Mesothelial cell of epicardium (in vitro differentiated cells): Measurements from ENCODE around the gene FH. TPM values are rescaled to one million over a fixed set of nuclear protein-coding genes. Genes with fewer than 3 reads are reported as not detected.

Experiments
- DNase-seq, 2 experiments: peaks; one replicate each; pipeline ENCODE4 v3.0.0; 2021; ENCODE audit warnings: low spot score in 2 of 2; ENCODE audit not compliant: unreplicated experiment in 2 of 2
- H3K27ac Mint-ChIP-seq: 2 replicates; pipeline ENCODE4 v1.8.0; 2021; ENCODE audit warnings: mixed read lengths
- H3K27me3 Mint-ChIP-seq: 2 replicates; pipeline ENCODE4 v1.8.0; 2021; ENCODE audit warnings: low read depth, mixed read lengths
- H3K36me3 Mint-ChIP-seq: 2 replicates; pipeline ENCODE4 v1.8.0; 2021; ENCODE audit warnings: mixed read lengths
- H3K4me1 Mint-ChIP-seq: 2 replicates; pipeline ENCODE4 v1.8.0; 2021; ENCODE audit warnings: mixed read lengths
- H3K4me3 Mint-ChIP-seq: 2 replicates; pipeline ENCODE4 v1.8.0; 2021; ENCODE audit warnings: mild to moderate bottlenecking, moderate library complexity, mixed read lengths
- H3K9me3 Mint-ChIP-seq: 2 replicates; pipeline ENCODE4 v1.8.0; 2021; ENCODE audit warnings: mixed read lengths
- CTCF ChIP-seq: fragments of 200-600 bp; sonication (generic); IDR thresholded peaks from one replicate; pipeline ENCODE4 v1.5.0; 2021; ENCODE audit warnings: antibody characterized with exemption; ENCODE audit not compliant: unreplicated experiment
- total RNA-seq: library from RNA; stranded (reverse); gene quantifications from 3 replicates; pipeline ENCODE4 v1.2.1, GENCODE V29; 2021

Gene FH
- total RNA-seq, 1 donor from 2014 or later = 51.5 TPM

- no peaks in the 10 kb centered on the region for H3K36me3 Mint-ChIP-seq
- H3K9me3 Mint-ChIP-seq = peaks cover 2% of the 10 kb centered on the region
- peaks cover 7% of the 10 kb centered on the region for H3K27me3 Mint-ChIP-seq
- TF ChIP-seq CTCF = no peak
- H3K27ac Mint-ChIP-seq = peak within 1 kb of the TSS; percentile 92
- H3K4me3 Mint-ChIP-seq = peak within 1 kb of the TSS; percentile 83
- no peak for DNase-seq
- peaks cover 9% of the 10 kb centered on the region for H3K4me1 Mint-ChIP-seq
Observed at GRCh38 chr1:241532162-241532531, 12.6 kb upstream of the FH start, which contains the start of gene KMO. Gene KMO (plus strand): TSS chr1:241532378. CDS start chr1:241532445, 67 bp downstream.

GRCh38 chr1:241531195-241532161 is 11.9 kb upstream of the FH start:
- Mint-ChIP-seq H3K27me3 (peaks cover 9% of the 10 kb centered on the region), H3K4me1 (peaks cover 9% of the 10 kb centered on the region), H3K9me3 (no peaks in the 10 kb centered on the region), H3K27ac (peak overlapping the region; percentile 92), H3K36me3 (no peaks in the 10 kb centered on the region), H3K4me3 (peak overlapping the region; percentile 83)
- no peak for DNase-seq
- peak; percentile 61 for TF ChIP-seq CTCF

GRCh38 chr1:241527146-241527545 is 7.6 kb upstream of the FH start:
- no peak overlapping the region for H3K4me3 Mint-ChIP-seq
- TF ChIP-seq CTCF = no peak
- peaks cover 8% of the 10 kb centered on the region for H3K4me1 Mint-ChIP-seq
- H3K27ac Mint-ChIP-seq = no peak overlapping the region
- DNase-seq = no peak
- H3K36me3 Mint-ChIP-seq = no peaks in the 10 kb centered on the region
- H3K9me3 Mint-ChIP-seq = no peaks in the 10 kb centered on the region
- H3K27me3 Mint-ChIP-seq = peaks cover 41% of the 10 kb centered on the region

GRCh38 chr1:241525026-241525425 is 5.5 kb upstream of the FH start:
- Mint-ChIP-seq H3K9me3 (no peaks in the 10 kb centered on the region), H3K27me3 (peaks cover 46% of the 10 kb centered on the region), H3K36me3 (no peaks in the 10 kb centered on the region), H3K4me1 (no peaks in the 10 kb centered on the region), H3K4me3 (no peak overlapping the region), H3K27ac (no peak overlapping the region)
- TF ChIP-seq CTCF = no peak
- no peak for DNase-seq

GRCh38 chr1:241521718-241522117 is 2.2 kb upstream of the FH start:
- no peak for TF ChIP-seq CTCF
- H3K36me3 Mint-ChIP-seq = peaks cover 3% of the 10 kb centered on the region
- H3K27ac Mint-ChIP-seq = no peak overlapping the region
- H3K4me3 Mint-ChIP-seq = no peak overlapping the region
- DNase-seq = no peak
- no peaks in the 10 kb centered on the region for H3K9me3 Mint-ChIP-seq
- peaks cover 37% of the 10 kb centered on the region for H3K27me3 Mint-ChIP-seq
- peaks cover 10% of the 10 kb centered on the region for H3K4me1 Mint-ChIP-seq
